Subcutaneous adipose tissue (tissue), 4 donors: Measurements from ENCODE around the gene DCDC1. TPM values are rescaled to one million over a fixed set of nuclear protein-coding genes. Genes with fewer than 3 reads are reported as not detected.

Experiments used
- CTCF ChIP-seq: fragments of 450-650 bp; IDR thresholded peaks from one replicate; pipeline ENCODE4 v1.5.1; 2016; ENCODE audit warnings: low read depth, mild to moderate bottlenecking, control low read depth, antibody characterized with exemption, moderate library complexity
- total RNA-seq, 4 donors: library from RNA; depleted of rRNA; stranded (reverse); fragments of >200 nt; gene quantifications; one replicate each; pipeline ENCODE4 v1.1.0, GENCODE V29; 2016

DCDC1 gene
- total RNA-seq, 4 donors from 2014 or later = 0.17 to 0.22 TPM; not detected in 2

GRCh38 chr11:31141789-31142188 is 227.8 kb downstream of the DCDC1 start:
- no peak for TF ChIP-seq CTCF

- TF ChIP-seq CTCF = no peak
Observed at GRCh38 chr11:31139479-31139878, 230.1 kb downstream of the DCDC1 start.

GRCh38 chr11:31132531-31133421 is 236.8 kb downstream of the DCDC1 start:
- no peak for TF ChIP-seq CTCF

- no peak for TF ChIP-seq CTCF
Observed at GRCh38 chr11:31131760-31132159, 237.8 kb downstream of the DCDC1 start.

- no peak for TF ChIP-seq CTCF
Observed at GRCh38 chr11:31127290-31127689, 242.2 kb downstream of the DCDC1 start.

- no peak for TF ChIP-seq CTCF
Observed at GRCh38 chr11:31120428-31120827, 249.1 kb downstream of the DCDC1 start.

- no peak for TF ChIP-seq CTCF
Observed at GRCh38 chr11:31118566-31118965, 251.0 kb downstream of the DCDC1 start.
